LNCAP (cell line): ENCODE measurements around the gene MTCL1.

ENCODE experiments used
- TF ChIP-seq, protein P1 (sequence below): fragments of 450-650 bp; IDR thresholded peaks from 2 replicates; pipeline ENCODE4 v1.5.1; 2017; ENCODE audit warnings: mild to moderate bottlenecking

MTCL1 gene

DNA sequence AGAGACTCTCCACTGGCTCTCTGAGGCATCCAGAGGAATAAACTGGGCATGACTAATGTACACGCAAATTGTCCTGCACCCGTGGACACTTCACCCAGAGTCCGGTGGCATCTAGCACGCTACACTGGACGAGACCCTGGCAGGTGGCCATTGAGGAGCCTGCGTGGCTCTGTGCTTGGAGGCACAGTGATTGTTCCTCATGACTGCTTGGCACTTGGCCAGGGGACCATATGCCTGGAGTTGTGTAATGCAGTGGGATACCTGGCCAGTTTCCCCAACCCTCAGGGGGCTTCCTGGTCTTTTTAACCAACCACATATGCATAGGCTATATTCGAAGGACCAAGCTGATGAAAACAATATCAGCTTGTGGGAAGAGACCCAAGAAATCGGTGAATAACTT, 66.6 kb downstream of the MTCL1 start:
- TF ChIP-seq, protein P1, sequence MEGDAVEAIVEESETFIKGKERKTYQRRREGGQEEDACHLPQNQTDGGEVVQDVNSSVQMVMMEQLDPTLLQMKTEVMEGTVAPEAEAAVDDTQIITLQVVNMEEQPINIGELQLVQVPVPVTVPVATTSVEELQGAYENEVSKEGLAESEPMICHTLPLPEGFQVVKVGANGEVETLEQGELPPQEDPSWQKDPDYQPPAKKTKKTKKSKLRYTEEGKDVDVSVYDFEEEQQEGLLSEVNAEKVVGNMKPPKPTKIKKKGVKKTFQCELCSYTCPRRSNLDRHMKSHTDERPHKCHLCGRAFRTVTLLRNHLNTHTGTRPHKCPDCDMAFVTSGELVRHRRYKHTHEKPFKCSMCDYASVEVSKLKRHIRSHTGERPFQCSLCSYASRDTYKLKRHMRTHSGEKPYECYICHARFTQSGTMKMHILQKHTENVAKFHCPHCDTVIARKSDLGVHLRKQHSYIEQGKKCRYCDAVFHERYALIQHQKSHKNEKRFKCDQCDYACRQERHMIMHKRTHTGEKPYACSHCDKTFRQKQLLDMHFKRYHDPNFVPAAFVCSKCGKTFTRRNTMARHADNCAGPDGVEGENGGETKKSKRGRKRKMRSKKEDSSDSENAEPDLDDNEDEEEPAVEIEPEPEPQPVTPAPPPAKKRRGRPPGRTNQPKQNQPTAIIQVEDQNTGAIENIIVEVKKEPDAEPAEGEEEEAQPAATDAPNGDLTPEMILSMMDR: no peak

DNA sequence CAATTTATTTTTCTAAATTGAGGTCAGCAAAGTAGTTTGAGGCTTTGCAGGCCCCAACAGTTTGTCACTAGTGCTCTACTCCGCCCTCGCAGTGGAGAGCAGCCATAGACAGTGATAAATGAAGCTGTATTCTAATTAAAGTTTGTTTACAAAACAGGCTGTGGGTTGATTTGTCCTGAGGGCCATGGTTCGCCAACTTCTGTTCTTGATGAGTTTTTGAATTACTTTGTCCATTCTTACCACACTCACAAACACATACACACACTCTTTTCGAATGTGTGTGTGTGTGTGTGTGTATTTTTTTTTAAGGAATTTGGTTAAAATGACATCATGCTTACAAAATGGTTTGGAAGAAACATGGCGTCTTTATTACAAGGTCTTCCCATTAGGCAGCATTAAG, 68.6 kb downstream of the MTCL1 start:
- TF ChIP-seq, protein P1: no peak

DNA sequence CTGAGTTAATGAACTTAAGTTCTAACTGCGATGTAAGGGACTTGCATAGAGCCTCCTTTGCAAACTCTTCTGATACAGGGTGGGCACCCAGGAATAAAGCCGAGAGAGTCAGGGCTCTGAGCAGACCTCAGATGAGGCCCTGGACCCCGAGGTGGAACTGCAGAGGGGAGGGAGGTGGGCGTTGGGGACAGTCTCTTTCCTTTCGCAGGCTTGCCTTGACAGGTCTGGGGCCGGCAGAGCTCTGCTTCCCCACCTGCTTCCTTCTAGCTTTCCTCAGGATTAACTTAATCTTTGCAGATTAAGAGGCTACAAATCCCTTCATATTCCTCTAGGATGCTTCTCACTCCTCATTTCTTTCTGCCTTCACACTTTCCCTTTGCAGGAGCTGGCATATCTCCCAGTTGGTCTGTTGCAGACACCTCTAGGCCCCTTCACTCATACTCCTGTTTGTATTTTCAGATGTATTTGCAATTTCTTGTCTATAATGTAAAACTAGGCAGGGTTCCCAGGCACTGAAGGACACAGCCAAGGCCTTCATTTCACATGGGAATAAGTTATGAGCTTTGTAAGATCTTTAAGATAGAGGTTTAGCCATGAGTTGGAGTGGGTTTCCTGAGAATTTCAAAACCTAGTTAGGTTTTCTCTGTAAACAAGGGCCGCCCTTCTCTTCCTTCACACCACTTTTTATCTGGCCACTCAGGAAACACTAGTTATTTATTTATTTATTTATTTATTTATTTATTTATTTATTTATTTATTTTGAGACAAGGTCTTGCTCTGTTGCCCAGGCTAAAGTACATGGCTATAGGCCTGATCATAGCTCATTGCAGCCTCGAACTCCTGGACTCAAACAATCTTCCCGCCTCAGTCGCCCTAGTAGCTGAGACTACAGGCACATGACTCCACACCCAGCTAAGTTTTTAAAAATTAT, 70.9 kb downstream of the MTCL1 start:
- TF ChIP-seq, protein P1: no peak

DNA sequence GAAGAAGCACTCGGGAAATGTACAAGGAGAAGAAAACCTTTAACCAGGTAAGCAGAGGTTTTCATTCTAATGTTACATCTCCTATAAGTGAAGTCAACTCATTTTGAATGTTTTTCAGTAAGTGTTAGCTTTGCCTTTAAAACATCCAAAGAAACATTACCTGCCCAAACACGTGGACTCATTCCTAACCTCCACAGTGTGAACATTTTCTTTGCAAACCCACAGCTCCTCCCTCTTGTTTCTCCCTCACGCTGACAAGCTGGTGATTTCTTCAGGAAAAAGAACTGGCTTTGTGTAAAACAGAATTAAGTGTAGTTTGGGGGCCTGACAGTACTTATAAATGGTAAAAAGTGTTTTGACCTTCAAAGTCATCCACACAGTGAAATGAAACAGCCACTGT, 72.5 kb downstream of the MTCL1 start:
- TF ChIP-seq, protein P1: no peak

DNA sequence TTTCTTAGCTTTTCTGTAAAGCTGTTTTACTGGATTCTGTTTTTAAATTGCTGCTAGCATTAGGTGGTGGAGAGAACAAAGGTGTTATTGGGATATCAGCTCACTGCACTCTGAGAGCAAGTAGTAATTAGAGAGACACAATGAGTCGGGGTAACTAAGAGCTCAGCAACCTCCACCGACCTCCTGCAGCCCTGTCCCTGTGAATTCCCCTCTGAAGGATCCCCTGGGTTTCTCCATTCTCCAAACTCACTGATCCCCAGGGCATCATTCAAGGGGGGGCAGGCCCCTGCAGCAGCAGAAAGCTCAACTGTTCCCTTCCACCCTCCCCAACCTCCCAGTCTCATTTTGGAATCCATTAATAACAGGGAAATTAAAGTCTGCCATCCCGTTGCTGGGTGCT, 73.0 kb downstream of the MTCL1 start:
- TF ChIP-seq, protein P1: no peak

DNA sequence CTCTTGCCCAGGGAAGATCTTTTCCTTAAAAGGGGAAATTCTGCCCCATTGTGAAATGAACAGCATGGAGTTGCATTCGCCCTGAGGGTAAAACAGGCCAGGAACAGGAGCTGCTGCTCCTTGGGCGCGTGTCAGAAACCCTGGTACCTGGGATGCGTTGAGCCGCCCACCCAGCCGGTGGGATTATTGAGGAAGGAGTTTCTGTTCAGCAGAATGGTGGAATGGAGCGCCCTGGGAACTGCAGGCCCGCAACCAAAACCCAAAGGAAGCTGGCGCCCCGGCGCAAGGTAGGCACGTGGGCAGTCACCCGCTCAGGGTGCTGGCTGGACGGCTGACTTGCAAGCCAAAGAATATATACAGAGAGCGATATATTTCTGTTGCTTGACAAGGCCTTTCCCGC, 73.5 kb downstream of the MTCL1 start:
- TF ChIP-seq, protein P1: no peak

DNA sequence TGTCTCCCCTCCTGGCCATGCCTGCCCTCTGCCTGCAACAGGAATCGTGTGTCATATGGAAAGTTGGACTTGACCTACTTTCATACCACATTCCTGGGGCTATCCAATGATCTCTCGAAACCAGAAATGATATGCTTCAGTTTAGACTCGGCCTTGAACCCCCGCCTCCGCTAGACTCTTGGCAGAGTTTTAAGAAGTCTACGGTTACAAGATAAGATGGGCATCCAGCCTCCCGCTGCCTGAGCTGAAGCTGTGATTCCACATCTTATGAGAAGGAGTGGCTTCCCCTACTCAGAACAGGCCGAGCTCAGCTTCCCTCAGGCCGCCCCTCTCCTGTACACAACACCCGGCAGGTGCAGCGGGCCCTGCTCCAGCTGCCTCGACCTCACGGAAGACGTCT, 73.9 kb downstream of the MTCL1 start:
- TF ChIP-seq, protein P1: no peak
